ENCODE results near the gene NELFB.
A peak's percentile ranks its signal among the peaks of the same experiment; 100 is the strongest.

Gene NELFB

DNA sequence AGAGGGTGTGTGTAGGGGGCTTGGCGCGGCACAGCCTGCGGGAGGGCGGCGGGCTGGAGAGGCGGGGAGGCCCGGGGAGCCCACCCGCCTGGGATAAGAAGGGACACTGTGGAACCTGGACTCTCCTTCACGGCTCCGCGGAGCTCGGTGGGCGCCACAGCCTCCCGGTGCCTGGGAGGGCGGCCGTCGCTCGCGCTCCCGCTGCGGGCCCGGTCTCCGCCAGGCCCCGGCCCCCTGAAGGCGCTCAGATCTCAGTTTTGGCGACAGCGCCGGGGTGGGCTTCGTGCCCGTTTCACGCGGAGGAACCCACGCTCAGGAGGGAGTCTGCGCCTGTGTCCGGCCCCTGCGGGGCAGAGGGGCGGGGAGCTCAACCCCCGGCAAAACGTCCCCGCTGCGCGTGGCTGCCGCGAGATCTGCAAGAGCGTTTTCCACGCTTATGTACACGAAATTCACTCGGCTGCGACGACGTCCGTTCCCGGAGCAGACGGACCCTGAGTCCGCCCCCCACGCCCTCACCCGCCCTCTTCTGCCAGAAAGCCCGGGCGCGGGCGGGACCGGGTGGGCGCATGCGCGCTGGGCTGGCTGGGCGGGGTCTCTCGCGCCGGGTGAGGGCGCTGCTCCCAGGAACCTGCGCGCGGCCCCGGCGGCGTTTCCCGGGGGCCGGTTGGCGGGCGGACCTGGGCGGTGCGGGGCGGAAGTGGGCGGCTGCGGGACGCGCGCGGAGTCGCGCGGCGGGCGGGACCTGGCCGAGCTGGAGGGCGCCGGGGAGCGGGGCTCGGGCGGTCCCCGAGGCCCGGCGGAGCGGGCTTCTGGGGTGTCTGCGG, at the start of gene NELFB:
NELFB (plus strand) TSS at position 704 of the 824 bp plus-strand sequence.
- DNase-seq (ENCODE audit: low spot score) = peak; percentile 72

DNA sequence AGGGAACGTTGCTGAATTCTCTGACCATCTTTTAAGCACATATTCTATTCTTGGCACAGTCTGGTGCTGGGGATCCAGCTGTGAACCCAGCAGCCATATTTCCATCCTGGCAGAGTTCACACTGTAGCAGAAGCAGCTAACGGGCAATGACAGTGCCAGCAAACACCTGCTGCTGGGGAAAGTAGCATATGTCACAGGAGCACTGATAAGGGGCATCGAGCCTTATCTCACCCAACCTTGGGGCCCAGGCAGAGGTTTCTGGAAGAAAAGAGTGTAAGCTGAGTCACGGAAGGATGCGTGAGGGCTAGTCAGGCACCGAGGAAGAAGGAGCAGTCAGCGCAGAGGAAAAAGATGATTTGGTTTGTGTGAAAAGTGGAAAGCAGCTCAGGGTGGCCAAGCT, 48.5 kb upstream of the NELFB start:
- no peak for DNase-seq (ENCODE audit: low spot score)

DNA sequence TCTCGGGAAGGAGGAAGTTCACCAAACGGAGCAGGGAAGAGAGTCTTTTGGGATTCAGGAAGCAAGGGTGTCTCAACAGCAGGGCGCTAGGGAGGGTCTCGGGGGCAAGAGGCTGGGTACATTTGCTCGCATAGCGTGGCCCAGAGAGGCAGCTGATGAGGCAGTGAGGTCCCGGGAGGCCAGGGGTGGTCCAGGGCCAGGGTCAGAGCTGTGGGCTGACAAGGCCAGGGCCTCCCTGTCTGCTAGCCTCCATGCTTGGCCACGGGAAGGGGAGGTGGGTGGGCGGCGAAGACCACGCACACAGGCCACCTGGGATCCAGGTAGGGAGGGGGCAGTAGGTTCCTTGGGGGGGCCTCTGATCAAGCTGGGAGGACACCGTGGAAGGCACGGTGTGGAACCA, 43.6 kb upstream of the NELFB start:
- DNase-seq (ENCODE audit: low spot score) = no peak

DNA sequence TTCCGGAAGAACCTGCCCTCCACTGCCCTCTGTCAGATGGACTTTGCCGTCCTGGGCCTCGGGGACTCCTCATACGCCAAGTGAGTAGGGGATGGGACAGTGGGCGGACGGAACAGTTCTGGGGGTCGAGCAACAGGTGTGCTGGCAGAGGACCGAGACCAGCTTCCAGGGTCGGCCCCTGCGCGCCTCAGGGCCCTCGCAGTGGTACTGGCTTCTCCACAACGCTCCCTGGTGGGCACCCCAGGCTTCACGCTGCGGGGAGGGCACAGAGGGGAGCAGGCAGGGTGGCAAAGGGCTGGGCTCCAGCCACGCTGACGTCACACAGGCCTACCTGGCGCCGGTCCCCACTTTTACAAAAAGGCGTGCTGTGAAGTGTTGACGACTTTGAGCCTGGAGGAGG, 42.6 kb upstream of the NELFB start:
- no peak for DNase-seq (ENCODE audit: low spot score)

DNA sequence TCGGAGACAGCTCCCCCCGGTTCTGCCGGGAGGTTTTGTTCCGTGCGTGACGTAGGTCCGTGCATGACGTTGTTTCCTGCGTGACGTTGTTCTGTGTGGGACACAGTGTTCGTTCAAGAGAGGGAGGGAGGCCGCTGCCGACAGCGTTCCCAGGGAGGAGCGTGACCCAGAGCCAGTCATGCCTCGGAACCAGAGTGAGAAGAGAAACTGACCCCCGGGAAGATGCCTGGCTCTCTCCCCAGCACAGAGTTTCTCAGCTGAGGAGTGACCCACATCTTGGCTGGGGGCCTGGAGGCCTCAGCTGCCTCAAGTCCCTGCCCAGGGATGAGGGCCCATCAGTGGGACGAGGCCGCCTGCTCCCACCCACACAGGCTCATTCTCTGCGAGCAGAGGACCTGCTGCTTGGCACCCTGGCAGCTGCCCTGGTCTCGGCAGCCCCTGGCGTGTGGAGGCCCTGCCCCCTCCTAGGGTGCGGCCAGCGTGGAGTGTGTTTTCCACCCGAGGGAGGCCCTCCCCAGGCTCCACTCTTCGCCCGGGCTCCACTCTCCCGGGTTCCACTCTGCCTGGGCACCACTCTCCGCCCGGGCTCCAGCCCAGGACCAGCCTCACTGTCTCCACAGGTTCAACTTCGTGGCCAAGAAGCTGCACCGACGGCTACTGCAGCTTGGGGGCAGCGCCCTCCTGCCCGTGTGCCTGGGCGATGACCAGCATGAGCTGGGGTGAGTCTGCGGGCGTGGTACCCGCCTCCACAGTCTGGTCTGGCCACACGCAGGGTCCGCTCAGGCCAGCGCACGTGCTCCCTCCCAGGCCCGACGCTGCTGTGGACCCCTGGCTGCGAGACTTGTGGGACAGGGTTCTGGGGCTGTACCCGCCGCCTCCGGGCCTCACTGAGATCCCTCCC, 41.7 kb upstream of the NELFB start:
- DNase-seq (ENCODE audit: low spot score) = no peak

DNA sequence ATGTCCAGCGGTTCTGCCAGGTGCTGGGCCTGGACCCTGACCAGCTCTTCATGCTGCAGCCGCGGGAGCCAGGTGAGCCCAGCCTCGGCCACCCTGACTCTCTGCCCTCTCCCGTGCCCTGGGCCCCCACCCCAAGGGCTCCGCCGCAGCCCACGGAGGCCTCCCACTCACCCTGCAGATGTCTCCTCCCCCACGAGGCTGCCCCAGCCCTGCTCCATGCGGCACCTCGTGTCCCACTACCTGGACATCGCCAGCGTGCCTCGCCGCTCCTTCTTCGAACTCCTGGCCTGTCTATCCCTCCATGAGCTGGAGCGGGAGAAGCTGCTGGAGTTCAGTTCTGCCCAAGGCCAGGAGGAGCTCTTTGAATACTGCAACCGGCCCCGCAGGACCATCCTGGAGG, 40.5 kb upstream of the NELFB start:
- no peak for DNase-seq (ENCODE audit: low spot score)

DNA sequence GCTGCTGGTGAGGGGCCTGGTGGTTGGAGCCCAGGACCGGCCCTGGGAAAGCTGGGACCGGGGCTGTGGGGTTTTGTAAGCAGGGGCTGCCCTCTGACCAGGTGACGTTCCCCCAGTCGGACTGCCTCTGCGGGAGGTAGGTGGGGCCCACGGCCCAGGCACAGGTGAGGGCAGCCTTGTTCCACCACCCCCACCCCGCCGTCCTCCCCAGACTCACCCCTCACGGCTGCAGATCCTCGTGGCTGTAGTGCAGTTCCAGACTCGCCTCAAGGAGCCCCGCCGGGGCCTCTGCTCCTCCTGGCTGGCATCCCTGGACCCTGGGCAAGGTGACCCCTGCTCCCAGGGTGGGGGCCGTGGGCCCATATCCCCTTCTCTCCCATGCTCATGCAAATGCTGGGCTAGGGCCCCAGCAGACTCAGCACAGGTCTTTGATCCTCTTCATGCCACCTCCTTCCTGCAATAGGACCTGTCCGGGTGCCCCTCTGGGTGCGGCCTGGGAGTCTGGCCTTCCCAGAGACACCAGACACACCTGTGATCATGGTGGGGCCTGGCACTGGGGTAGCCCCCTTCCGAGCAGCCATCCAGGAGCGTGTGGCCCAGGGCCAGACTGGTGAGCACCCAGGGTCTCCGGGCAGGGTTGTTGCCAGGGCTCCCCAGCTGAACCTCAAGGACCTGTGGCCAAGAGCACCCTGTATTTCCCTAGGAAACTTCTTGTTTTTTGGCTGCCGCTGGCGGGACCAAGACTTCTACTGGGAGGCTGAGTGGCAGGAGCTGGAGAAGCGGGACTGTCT, 39.7 kb upstream of the NELFB start:
- DNase-seq (ENCODE audit: low spot score) = no peak

DNA sequence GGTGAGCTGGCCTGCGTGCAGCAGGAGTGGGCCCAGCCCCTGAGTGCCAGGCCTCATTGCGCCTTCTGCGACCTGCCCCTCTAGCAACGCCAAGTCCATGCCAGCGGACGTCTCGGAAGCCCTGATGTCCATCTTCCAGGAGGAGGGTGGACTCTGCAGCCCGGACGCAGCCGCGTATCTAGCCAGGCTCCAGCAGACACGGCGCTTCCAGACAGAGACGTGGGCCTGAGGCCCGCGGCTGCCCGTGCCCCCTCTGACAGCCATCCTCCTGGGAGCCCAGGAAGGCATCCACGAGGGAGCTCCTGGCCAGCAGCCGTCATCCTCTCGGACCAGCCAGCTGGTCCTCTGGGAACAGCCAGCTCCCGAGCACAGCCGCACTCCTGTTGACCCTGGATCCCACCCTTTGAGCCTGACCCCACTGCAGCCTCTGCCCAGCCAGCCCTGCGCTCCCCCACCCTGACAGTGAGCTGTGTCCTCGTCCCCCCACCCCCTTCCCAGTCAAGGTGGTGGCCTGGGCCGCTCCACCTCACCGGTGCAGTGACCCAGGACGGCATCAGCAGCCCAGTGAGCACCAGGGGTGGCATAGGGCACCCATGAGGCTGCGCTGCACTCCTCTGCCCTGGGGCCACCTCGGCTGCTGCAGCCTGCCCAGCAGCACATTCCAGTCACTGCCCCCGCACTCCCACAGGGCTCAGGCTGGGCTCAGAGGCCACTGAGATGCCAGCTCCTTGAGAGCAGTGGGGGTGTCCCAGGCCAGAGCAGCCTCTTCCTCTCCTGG, 38.8 kb upstream of the NELFB start:
- no peak for DNase-seq (ENCODE audit: low spot score)

DNA sequence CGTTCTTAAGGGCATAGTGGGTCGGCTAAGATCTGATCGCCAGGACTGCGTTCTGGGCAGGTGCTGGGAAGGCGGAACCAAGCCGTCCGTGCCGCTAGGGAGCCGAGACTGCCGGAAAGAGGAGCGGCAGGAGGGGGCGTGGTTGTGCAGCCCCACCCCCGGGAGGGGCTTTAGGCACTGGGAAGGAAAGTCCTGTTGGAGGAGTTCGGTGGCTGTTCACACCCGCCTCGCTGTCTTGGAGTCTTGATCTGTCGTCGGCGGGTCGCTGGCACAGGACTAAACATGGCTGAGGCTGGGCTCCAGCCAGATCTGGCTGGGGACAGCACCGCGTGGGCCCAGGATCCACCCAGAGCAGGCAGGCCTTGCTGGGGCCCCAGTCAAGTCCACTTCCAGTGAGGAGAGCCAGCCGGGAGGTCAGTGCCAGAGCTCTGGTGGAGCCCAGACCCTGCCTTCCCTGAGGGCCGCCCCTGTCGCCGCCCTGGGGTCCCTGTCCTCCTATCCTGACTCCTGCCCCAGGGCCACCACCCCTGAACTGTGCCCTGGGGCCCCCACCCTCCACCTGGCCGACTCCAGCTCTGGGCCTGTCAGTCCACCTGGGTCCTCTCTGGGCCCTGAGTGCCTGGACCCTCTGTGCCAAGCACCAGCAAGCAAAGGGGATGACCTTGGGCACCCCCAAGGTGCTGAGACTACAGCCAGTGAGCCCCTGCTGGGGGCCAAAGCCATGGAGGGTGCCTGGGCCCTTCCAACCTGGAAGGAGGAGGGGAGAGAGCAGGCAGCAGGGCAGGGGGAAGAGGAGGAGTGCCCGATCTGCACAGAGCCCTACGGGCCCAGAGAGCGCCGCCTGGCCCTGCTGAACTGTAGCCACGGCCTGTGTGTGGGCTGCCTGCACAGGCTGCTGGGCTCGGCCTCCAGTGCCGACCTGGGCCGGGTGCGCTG, 37.6 kb upstream of the NELFB start:
- peak; percentile 76 for DNase-seq (ENCODE audit: low spot score)

DNA sequence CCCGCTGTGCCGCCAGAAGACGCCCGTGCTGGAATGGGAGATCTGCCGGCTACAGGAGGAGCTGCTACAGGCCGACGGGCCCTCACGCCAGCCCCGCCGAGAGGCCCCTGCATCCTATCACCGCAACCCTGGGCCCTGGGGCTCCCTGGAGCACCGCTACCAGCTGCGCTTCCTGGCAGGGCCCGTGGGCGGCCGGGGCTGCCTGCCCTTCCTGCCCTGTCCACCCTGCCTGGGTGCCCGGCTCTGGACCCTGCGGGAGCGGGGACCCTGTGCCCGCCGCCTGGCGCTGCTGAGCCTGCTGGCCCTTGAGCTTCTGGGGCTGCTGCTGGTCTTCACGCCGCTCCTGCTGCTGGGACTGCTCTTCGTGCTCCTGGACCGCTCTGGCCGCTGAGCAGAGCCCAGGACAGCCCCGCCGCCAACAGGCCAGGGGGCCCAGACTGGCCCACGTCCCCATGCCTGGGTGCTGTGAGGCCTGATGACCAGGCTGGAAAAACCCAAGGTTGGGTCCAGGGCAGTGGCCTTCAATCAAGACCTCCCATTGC, 36.8 kb upstream of the NELFB start:
- DNase-seq (ENCODE audit: low spot score) = no peak

DNA sequence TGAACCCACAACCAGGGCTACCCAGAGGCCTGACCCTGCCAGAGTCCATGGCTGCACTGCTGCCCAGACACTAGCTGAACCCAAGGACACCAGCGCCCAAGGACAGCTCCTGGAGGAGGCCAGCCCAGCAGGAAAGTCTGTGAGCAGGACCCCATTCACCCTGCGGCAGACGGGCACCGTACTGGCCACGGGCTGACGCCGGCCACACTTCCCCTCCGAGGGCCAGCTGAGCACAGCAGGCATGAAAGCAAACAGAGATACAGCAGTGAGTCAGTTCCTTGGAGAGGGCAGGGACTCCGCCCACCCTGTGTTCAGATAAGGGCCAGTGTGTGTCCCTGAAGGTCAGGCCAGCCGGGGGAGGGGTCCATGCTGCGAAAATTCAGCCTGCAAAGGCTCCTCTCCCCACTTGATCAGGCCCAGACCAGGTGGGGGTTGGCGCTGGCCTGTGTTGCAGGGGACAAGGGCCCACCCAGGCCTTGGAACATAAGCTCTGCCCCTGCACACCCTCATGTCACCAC, 36.3 kb upstream of the NELFB start:
- no peak for DNase-seq (ENCODE audit: low spot score)

DNA sequence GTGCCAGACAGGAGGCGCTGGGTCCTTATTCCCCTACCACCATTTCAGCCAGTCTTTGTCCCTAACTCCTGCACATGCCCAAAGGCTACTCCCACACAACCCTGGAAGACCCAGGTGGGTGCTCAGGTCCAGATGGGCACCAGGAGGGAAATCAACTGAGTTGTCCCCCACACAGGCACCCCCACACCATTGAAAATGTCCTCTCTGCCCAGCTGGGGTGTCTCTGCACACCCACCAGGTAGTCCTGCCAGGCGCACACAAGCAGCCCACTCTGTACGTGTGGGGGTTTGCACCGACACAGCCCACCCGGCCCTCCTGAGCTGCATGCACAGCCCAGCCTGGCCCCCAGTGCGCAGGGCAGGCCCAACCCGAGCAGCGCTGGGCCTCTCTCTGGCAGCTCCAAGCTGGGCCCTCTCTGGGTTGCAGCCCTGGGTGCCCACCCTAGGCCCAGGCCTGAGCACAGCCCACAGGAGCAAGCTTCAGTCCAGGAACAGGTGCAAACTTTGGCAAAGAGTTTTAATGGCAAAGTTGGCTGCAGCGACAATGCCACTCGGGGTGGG, 35.3 kb upstream of the NELFB start:
- no peak for DNase-seq (ENCODE audit: low spot score)

DNA sequence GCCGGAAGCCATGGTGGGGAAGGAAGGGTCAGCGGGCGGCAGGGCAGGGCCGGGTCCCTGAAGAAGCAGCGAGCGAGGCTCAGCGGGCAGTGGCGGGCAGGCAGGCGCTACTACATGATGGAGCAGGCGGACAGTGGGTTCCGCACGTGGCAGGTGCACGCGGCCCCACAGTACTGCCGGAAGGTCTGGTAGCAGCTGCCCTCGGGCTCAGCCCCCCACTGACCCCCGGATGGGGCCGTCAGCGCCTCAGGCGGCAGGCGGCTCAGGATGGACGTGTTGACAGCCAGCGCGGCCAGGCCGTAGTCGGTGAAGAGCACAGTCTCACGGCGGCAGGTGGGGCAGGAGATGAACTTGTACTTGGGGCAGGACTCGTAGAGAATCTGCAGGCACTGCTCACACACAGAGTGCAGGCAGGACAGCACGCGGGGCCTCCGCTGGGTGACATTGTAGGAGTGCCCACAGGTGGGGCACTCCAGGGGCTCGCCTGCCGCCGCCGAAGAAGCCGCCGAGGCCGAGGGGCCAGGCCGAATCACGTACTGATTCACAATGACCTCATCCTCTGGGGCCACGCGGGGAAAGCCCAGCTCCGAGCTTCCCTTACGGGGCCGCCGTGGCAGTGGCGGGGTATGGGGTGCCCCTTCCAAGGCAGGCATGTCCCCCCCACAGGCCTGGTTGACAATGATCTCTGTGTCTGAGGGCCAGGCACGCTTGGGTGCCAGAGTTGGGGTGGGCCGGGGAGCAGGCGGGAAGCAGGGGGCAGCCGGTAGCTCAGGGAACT, 34.6 kb upstream of the NELFB start:
- no peak for DNase-seq (ENCODE audit: low spot score)

DNA sequence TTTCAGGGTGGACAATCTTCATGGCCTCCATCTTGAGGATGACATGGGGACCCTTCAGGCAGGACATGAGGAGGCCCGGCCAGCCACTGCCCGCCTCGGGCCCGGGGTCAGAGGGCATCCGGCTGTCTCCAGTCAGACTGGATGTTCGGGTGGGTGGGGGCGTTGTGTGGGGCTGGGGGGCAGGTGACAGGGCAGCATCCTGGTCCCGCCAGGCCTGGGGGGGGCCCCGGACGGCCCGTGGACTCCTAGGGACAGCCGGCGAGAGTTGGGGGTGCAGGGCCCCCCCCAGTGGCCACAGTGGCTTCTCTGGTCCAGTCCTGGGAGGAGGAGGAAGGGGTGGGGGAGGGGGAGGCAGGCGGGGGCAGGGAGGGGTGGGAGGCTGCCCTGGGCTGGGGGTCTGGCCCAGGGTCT, 34.0 kb upstream of the NELFB start:
- DNase-seq (ENCODE audit: low spot score) = no peak

DNA sequence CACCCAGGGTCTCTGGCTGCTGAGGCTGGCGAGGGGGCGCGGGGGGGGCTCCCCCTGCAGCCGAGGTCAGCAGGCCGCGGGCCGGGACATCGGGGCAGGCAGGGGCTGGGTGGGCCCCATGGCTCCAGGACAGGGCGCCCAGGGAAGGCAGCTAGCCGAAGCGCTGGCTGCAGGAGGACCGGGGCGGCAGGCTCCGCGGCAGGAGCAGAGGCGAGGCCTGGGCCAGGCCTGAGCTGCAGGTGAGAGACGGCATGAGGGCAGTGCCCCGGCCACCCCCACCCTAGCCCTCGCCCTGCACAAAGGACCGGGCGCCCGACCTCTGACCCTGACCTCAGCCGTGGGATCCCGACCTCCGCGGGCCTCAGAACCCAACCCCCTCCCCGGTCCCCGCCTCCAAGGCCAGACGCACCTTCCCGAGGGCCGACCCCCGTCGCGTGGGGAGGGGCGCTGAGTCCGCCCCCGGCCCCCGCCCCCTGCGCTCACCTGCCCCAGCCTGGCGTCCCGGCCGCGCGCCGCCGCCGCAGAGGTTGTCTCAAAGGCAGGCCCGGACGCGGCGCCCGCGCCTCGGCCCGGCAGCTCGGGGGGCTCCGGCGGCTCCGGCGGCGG, 33.5 kb upstream of the NELFB start:
- DNase-seq (ENCODE audit: low spot score) = no peak

DNA sequence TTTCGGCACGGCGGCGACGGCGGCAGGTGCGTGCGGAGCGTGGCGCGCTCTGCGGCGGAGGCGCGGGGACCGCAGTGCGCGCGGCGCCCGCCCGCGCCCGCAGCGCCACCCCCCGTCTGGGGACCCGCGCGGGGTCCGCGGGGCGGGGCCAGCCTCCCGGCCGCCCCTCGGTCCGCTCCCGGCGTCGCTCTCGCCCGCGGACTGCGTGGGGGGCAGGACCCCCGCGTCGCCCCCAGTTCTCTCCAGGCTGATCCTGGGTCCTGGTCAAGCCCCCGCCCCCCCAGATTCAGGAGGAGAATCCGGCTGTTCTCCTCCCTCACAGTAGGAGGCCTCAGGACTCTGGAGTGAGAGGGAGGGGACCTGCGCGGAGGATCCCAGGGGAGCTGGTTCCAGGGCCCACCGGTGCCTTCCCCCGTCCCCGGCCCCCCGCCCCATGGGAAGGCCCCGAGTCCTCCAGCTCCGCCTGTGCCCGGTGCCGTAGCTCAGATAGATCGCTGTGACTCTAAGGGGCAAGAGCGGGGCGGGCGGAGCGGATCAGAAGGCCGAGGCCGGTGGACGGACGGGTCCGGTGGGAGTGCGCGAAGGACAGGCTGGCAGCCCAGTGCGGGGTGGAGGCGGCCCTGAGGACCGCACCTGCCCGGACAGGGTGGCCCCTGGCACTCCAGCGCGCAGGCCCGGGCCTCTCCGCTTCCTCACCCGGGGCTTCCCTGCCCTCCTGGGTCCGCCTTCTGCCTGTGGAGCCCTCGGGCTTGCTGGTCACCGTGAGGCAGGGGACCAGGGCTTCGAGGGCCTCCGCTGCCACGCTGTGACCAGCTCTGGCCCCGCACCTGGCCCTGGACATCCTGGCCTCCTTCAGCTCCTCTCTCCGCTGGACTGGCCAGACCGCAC, 32.7 kb upstream of the NELFB start, which contains the start of gene RNF208:
RNF208 (minus strand) TSS at position 51 of the 888 bp plus-strand sequence. CDS start 1,028 bp downstream, outside the sequence.
- DNase-seq (ENCODE audit: low spot score) = no peak

Data from SW480 (cell line).